K562 (cell line): ENCODE results near the gene FOSL1. TPM values are rescaled to one million over a fixed set of nuclear protein-coding genes. Genes with fewer than 3 reads are reported as not detected.
A peak's percentile ranks its signal among the peaks of the same experiment; 100 is the strongest.

ENCODE experiments used
- ATAC-seq: fragments of 200-7000 bp; cut with Tn5 transposase; 3 replicates; pipeline ENCODE4 v1.9.1; 2020; ENCODE audit warnings: moderate library complexity
- BruUV-seq: library from RNA; stranded (reverse); fragments of 400-500 nt; replicated peaks from 2 replicates; lab custom pipeline; 2021; lab: Mats Ljungman, UMichigan
- CTCF ChIA-PET: fragments of 300-600 bp; formaldehyde crosslinking; extraction: SDS; loops from one replicate; lab custom pipeline; 2021; ENCODE audit warnings: low intra/inter-chr PET ratio; lab: Yijun Ruan, JAX
- POLR2A ChIA-PET: fragments of 300-600, 350-650 bp; sonication (Branson Sonifier 250); formaldehyde crosslinking; extraction: SDS; loops from one replicate; lab custom pipeline; 2021; ENCODE audit warnings: antibody characterized with exemption, inconsistent platforms; lab: Yijun Ruan, JAX
- DNase-seq, 4 experiments: peaks; one replicate each; pipeline versions ENCODE4 v3.0.0 to v3.0.0-alpha.2; 2011 to 2018; ENCODE audit warnings: low spot score in 3 of 4, mixed read lengths in 3 of 4; ENCODE audit errors: extremely low read depth in 1 of 4
- FAIRE-seq: peaks from 2 replicates; lab custom pipeline; 2011; peaks lifted over from hg19 to GRCh38; lab: Jason Lieb, UNC
- H2AFZ ChIP-seq: 2 replicates; pipeline ENCODE4 v1.6.0; 2011; ENCODE audit warnings: low read depth, low read length, control low read depth, inconsistent platforms
- H3K27ac ChIP-seq: fragments of 200-600 bp; 3 replicates; pipeline ENCODE4 v1.8.0; 2011; ENCODE audit warnings: low read depth, mild to moderate bottlenecking, control low read depth, inconsistent platforms, low read length, moderate library complexity, mixed read lengths; ENCODE audit errors: extremely low read depth
- H3K27me3 ChIP-seq, 2 experiments: fragments of 300-600 bp in 1 of 2; 2 replicates in 1 of 2; 3 replicates in 1 of 2; pipeline versions ENCODE4 v1.6.0 to v1.8.0; 2011; ENCODE audit warnings: inconsistent platforms in 2 of 2, low read length in 2 of 2, mild to moderate bottlenecking in 1 of 2, mixed read lengths in 1 of 2, moderate library complexity in 1 of 2; ENCODE audit not compliant: control insufficient read depth in 2 of 2, insufficient read depth in 2 of 2
- H3K36me3 ChIP-seq: fragments of 300-600 bp; 3 replicates; pipeline ENCODE4 v1.8.0; 2011; ENCODE audit warnings: mild to moderate bottlenecking, low read length, inconsistent platforms; ENCODE audit not compliant: control insufficient read depth, insufficient read depth
- H3K4me1 ChIP-seq, 2 experiments: fragments of 200-600 bp in 1 of 2; replicated peaks in 1 of 2; 2 replicates in 1 of 2; 3 replicates in 1 of 2; pipeline versions ENCODE4 v1.5.1 to v1.8.0; 2011; ENCODE audit warnings: inconsistent platforms in 2 of 2, low read length in 2 of 2, mild to moderate bottlenecking in 1 of 2, mixed read lengths in 1 of 2, moderate library complexity in 1 of 2; ENCODE audit not compliant: control insufficient read depth in 2 of 2, insufficient read depth in 2 of 2
- H3K4me2 ChIP-seq: 2 replicates; pipeline ENCODE4 v1.6.1; 2011; ENCODE audit warnings: low read length, control low read depth, inconsistent platforms, mixed read lengths; ENCODE audit not compliant: insufficient read depth
- H3K4me3 ChIP-seq: fragments of 200-600 bp; sonication (generic), shearing (Covaris generic); 2 replicates; pipeline ENCODE4 v1.5.1; 2016; ENCODE audit warnings: control low read depth, inconsistent platforms
- H3K79me2 ChIP-seq: fragments of 200-600 bp; 3 replicates; pipeline ENCODE4 v1.8.0; 2011; ENCODE audit warnings: low read length, inconsistent platforms; ENCODE audit not compliant: control insufficient read depth, insufficient read depth
- H3K9ac ChIP-seq, 2 experiments: 2 replicates each; pipeline versions ENCODE4 v1.6.0 to v1.6.1; 2011; ENCODE audit warnings: low read depth in 2 of 2, low read length in 2 of 2, control low read depth in 1 of 2, inconsistent platforms in 1 of 2, mild to moderate bottlenecking in 1 of 2, mixed read lengths in 1 of 2; ENCODE audit not compliant: insufficient read depth in 1 of 2
- H3K9me1 ChIP-seq: one replicate; pipeline ENCODE4 v1.6.0; 2011; ENCODE audit warnings: inconsistent platforms, mild to moderate bottlenecking, low read length, moderate library complexity; ENCODE audit not compliant: control insufficient read depth, insufficient read depth
- H3K9me3 ChIP-seq: replicated peaks from 2 replicates; pipeline ENCODE4 v1.5.1; 2011; ENCODE audit warnings: low read depth, low read length, inconsistent platforms; ENCODE audit not compliant: control insufficient read depth, insufficient read depth
- H4K20me1 ChIP-seq: replicated peaks from 2 replicates; pipeline ENCODE4 v1.6.1; 2011; ENCODE audit warnings: low read length, inconsistent platforms, mixed read lengths; ENCODE audit not compliant: control insufficient read depth, insufficient read depth
- MTA1 ChIP-seq: fragments of 450-650 bp; IDR thresholded peaks from 2 replicates; pipeline ENCODE4 v1.6.1; 2017; ENCODE audit warnings: borderline replicate concordance
- POLR2G ChIP-seq: fragments of 200-400 bp; formaldehyde crosslinking; IDR thresholded peaks from 2 replicates; pipeline ENCODE4 v1.6.1; 2017; ENCODE audit warnings: low read depth, mild to moderate bottlenecking, antibody characterized with exemption, low read length, moderate library complexity
- RBFOX2 ChIP-seq: fragments of 200-400 bp; formaldehyde crosslinking; IDR thresholded peaks from 2 replicates; pipeline ENCODE4 v1.6.1; 2017; ENCODE audit warnings: low read depth, mild to moderate bottlenecking, low read length, moderate library complexity
- XRCC4 ChIP-seq: IDR thresholded peaks from one replicate; pipeline ENCODE4 v1.6.1; 2011; ENCODE audit not compliant: insufficient read depth, insufficient read length; ENCODE audit errors: extremely low read depth
- WGBS: fragments of 100-300 bp; shearing (Covaris generic); methylation state at CpG from one replicate; pipeline ENCODE4 v1.1.6; 2016; ENCODE audit warnings: low coverage, mixed read lengths; ENCODE audit not compliant: insufficient coverage; ENCODE audit errors: missing lambda C conversion rate; 5-methylcytosine and 5-hydroxymethylcytosine counted together
- in situ Hi-C: fragments of 300-500 bp; cut with MboI; formaldehyde crosslinking; loops from 4 replicates; pipeline ENCODE4 v1.15.0; 2018; ENCODE audit warnings: inconsistent platforms, mixed read lengths
- intact Hi-C: fragments of 100-400 bp; cut with micrococcal nuclease; formaldehyde crosslinking; loops from 2 replicates; pipeline ENCODE4 v1.14.2; 2022
- polyA plus RNA-seq, 8 experiments: library from polyadenylated mRNA; depleted of rRNA in 4 of 8; stranded (reverse) in 5 of 8; unstranded in 3 of 8; fragments of >200 nt; fragmentation: Nextera tagmentation in 2 of 8; fragmentation: Illumina TruSeq in 1 of 8; extraction: Ambion mirVana in 2 of 8; extraction: Trizol in 1 of 8; gene quantifications; 2 replicates each; pipeline versions ENCODE4 v1.2.1 to v1.2.3, GENCODE V29; 2011 to 2014; ENCODE audit warnings: inconsistent platforms in 1 of 8, missing spikeins in 1 of 8
- total RNA-seq, 7 experiments: library from RNA; depleted of rRNA in 6 of 7; stranded (reverse); fragments of >200 nt in 6 of 7; fragmentation: Illumina TruSeq in 2 of 7; extraction: Trizol in 2 of 7; gene quantifications; 2 replicates each; pipeline versions ENCODE4 v1.2.1 to v1.2.3, GENCODE V29; 2011 to 2021; ENCODE audit warnings: low replicate concordance in 1 of 7

FOSL1 gene
- total and polyA plus RNA-seq, 9 of the 15 experiments (the other 6 are each of a cell fraction or from before 2014, with no cell fraction given), result 3.5 to 39.6 (median 10.0) TPM

DNA sequence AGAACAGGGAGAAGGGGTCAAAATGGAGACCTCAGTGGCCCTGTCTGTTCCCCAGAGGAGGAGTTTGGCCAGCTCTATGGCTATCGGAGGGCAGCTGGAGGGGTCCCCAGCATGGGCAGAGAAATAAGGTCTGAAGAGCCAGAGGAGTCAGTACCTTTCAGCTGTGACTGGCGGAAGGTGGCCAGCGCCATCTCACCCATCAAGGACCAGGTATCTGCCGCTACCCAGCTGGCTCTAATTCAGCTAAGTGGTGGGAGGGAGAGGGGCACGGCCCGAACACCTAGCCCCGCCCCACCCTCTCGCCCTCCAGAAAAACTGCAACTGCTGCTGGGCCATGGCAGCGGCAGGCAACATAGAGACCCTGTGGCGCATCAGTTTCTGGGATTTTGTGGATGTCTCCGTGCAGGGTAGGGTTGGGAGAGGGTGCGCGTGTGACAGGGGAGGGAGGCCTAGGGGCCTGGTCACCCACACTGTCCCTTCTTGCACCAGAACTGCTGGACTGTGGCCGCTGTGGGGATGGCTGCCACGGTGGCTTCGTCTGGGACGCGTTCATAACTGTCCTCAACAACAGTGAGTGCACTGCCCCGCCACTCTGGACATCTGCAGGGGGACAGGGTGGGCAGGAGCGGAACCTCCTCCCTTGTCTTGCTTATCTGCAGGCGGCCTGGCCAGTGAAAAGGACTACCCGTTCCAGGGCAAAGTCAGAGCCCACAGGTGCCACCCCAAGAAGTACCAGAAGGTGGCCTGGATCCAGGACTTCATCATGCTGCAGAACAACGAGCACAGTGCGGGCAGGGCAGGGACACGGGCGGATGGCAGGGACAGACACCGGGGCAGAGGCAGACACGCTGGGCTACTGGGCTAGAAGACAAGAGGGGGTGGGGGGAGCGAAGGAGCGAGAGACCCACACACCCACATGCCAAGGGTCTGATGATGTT is 17.8 kb downstream of the FOSL1 start:
- H3K27me3 ChIP-seq, result no peaks in the 10 kb centered on the region
- H3K9ac ChIP-seq, result 0 out of 4 replicates have a peak overlapping the region, but pooled peaks of 1 of the 2 experiments have one; percentile 32
- H3K9me3 ChIP-seq, result no peaks in the 10 kb centered on the region
- 91% methylated on average over 24 of the region's 30 CpGs for WGBS
- POLR2A ChIA-PET, result interaction anchor here (0.6 to 14.4 kb wide), 7 partner anchors 8 to 171 kb away, joined by 3 to 147 read pairs (median 6); partner anchors contain the start of gene MUS81
- peaks cover 3% of the 10 kb centered on the region; the same call in 1 of the 2 replicates for H4K20me1 ChIP-seq
- no peak for FAIRE-seq
- peaks cover 50% of the 10 kb centered on the region for H3K36me3 ChIP-seq
- intact Hi-C loops (no loop called here), in situ Hi-C loops (loop anchor here (5.0 kb wide), 1 partner anchor 105 kb away; no protein-coding TSS in a partner anchor)
- H2AFZ ChIP-seq, result no peak overlapping the region
- CTCF ChIA-PET, result interaction anchor here (2.7 kb wide), 1 partner anchor 106 kb away, joined by 24 read pairs; no protein-coding TSS in a partner anchor
- no peak overlapping the region for H3K4me3 ChIP-seq
- ATAC-seq, result no peak
- no TSS peak for BruUV-seq
- H3K79me2 ChIP-seq, result peaks cover 4% of the 10 kb centered on the region; the same call in 2 of the 3 replicates
- H3K27ac ChIP-seq, result no peak overlapping the region
- DNase-seq, result no peak
- H3K4me2 ChIP-seq, result no peak overlapping the region
- H3K9me1 ChIP-seq, result no peaks in the 10 kb centered on the region
- TF ChIP-seq POLR2G (peak; percentile 45), RBFOX2 (peak; percentile 56), MTA1 (no peak), XRCC4 (no peak)
- peaks cover 6 to 30% of the 10 kb centered on the region in 2 experiments; a peak in 3 of 5 replicates for H3K4me1 ChIP-seq
